HAP-1 (cell line): ENCODE results near the gene POU2F3.

Experiments used
- DNase-seq, 2 experiments: peaks; one replicate each; pipeline ENCODE4 v3.0.0-alpha.2; 2016 to 2020; ENCODE audit warnings: low spot score in 2 of 2
- H3K27me3 ChIP-seq: fragments of 250-450 bp; sonication (Bioruptor Pico); 2 replicates; pipeline ENCODE4 v1.5.1; 2020; ENCODE audit warnings: low read depth, mild to moderate bottlenecking, moderate library complexity
- H3K36me3 ChIP-seq: fragments of 250-450 bp; sonication (Bioruptor Pico); replicated peaks from 2 replicates; pipeline ENCODE4 v1.5.1; 2020; ENCODE audit warnings: mild to moderate bottlenecking
- H3K4me1 ChIP-seq: fragments of 250-450 bp; sonication (Bioruptor Pico); 2 replicates; pipeline ENCODE4 v1.5.1; 2020; ENCODE audit warnings: mild to moderate bottlenecking
- H3K4me3 ChIP-seq: fragments of 250-450 bp; sonication (Bioruptor Pico); 2 replicates; pipeline ENCODE4 v1.5.1; 2020; ENCODE audit warnings: mild to moderate bottlenecking, moderate library complexity
- H3K9me3 ChIP-seq: fragments of 250-450 bp; sonication (Bioruptor Pico); 2 replicates; pipeline ENCODE4 v1.5.1; 2020; ENCODE audit warnings: mild to moderate bottlenecking, moderate library complexity
- in situ Hi-C: fragments of 300-500 bp; cut with MboI; formaldehyde crosslinking; loops from 3 replicates; pipeline ENCODE4 v1.14.3; 2020; ENCODE audit warnings: low sequenced_read_pairs, inconsistent platforms, mixed read lengths

The POU2F3 gene

GRCh38 chr11:120226714-120227113, 13.2 kb upstream of the POU2F3 start:
- Histone ChIP-seq H3K9me3 (no peaks in the 10 kb centered on the region), H3K27me3 (no peaks in the 10 kb centered on the region), H3K36me3 (no peaks in the 10 kb centered on the region), H3K4me1 (no peaks in the 10 kb centered on the region), H3K4me3 (no peak overlapping the region)
- in situ Hi-C loops: no loop called here
- no peak for DNase-seq

- no peak for DNase-seq
- Histone ChIP-seq H3K9me3 (no peaks in the 10 kb centered on the region), H3K36me3 (no peaks in the 10 kb centered on the region), H3K4me1 (no peaks in the 10 kb centered on the region), H3K4me3 (no peak overlapping the region), H3K27me3 (no peaks in the 10 kb centered on the region)
- in situ Hi-C loops: no loop called here
Observed at GRCh38 chr11:120227228-120227852, 12.6 kb upstream of the POU2F3 start.

- no peaks in the 10 kb centered on the region for H3K36me3 ChIP-seq
- peaks cover 5% of the 10 kb centered on the region; the same call in 1 of the 2 replicates for H3K27me3 ChIP-seq
- in situ Hi-C loops: no loop called here
- H3K4me3 ChIP-seq: no peak overlapping the region
- no peak for DNase-seq
- H3K9me3 ChIP-seq: no peaks in the 10 kb centered on the region
- H3K4me1 ChIP-seq: no peaks in the 10 kb centered on the region
Observed at GRCh38 chr11:120228794-120229384, 11.1 kb upstream of the POU2F3 start.

- Histone ChIP-seq H3K4me3 (no peak overlapping the region), H3K27me3 (peaks cover 10% of the 10 kb centered on the region; the same call in 1 of the 2 replicates), H3K9me3 (no peaks in the 10 kb centered on the region), H3K4me1 (no peaks in the 10 kb centered on the region), H3K36me3 (no peaks in the 10 kb centered on the region)
- peak in 1 of 2 experiments; percentile 30 for DNase-seq
- in situ Hi-C loops: no loop called here
Observed at GRCh38 chr11:120229451-120230424, 10.2 kb upstream of the POU2F3 start.

- Histone ChIP-seq H3K9me3 (no peaks in the 10 kb centered on the region), H3K4me1 (no peaks in the 10 kb centered on the region), H3K27me3 (peaks cover 12% of the 10 kb centered on the region; the same call in 1 of the 2 replicates), H3K36me3 (no peaks in the 10 kb centered on the region), H3K4me3 (no peak overlapping the region)
- DNase-seq: no peak
- in situ Hi-C loops: no loop called here
Observed at GRCh38 chr11:120230433-120231071, 9.4 kb upstream of the POU2F3 start.

- Histone ChIP-seq H3K36me3 (no peaks in the 10 kb centered on the region), H3K9me3 (no peaks in the 10 kb centered on the region), H3K4me1 (no peaks in the 10 kb centered on the region), H3K4me3 (no peak overlapping the region), H3K27me3 (peaks cover 12% of the 10 kb centered on the region; the same call in 1 of the 2 replicates)
- no peak for DNase-seq
- in situ Hi-C loops: no loop called here
Observed at GRCh38 chr11:120231963-120232362, 8.0 kb upstream of the POU2F3 start.

- Histone ChIP-seq H3K4me3 (no peak overlapping the region), H3K4me1 (no peaks in the 10 kb centered on the region), H3K36me3 (no peaks in the 10 kb centered on the region), H3K27me3 (peaks cover 15% of the 10 kb centered on the region), H3K9me3 (no peaks in the 10 kb centered on the region)
- DNase-seq: no peak
- in situ Hi-C loops: no loop called here
Observed at GRCh38 chr11:120233207-120233803, 6.6 kb upstream of the POU2F3 start.

- peak; percentile 34 to 80 for DNase-seq
- in situ Hi-C loops: loop anchor here (5.0 kb wide), 1 partner anchor 67 kb away; no protein-coding TSS in a partner anchor
- no peaks in the 10 kb centered on the region for H3K4me1 ChIP-seq
- H3K9me3 ChIP-seq: no peaks in the 10 kb centered on the region
- H3K27me3 ChIP-seq: peaks cover 26% of the 10 kb centered on the region
- no peak overlapping the region for H3K4me3 ChIP-seq
- no peaks in the 10 kb centered on the region for H3K36me3 ChIP-seq
Observed at GRCh38 chr11:120235024-120235628, 4.8 kb upstream of the POU2F3 start.

- H3K36me3 ChIP-seq: no peaks in the 10 kb centered on the region
- no peaks in the 10 kb centered on the region for H3K9me3 ChIP-seq
- H3K4me3 ChIP-seq: no peak overlapping the region
- peaks cover 26% of the 10 kb centered on the region for H3K27me3 ChIP-seq
- in situ Hi-C loops: loop anchor here (5.0 kb wide), 1 partner anchor 66 kb away; no protein-coding TSS in a partner anchor
- no peak for DNase-seq
- H3K4me1 ChIP-seq: no peaks in the 10 kb centered on the region
Observed at GRCh38 chr11:120236169-120237107, 3.5 kb upstream of the POU2F3 start.

GRCh38 chr11:120238968-120239620, 846 bp upstream of the POU2F3 start:
- DNase-seq: no peak
- Histone ChIP-seq H3K4me3 (no peak overlapping the region), H3K4me1 (no peaks in the 10 kb centered on the region), H3K9me3 (no peaks in the 10 kb centered on the region), H3K27me3 (peaks cover 38% of the 10 kb centered on the region), H3K36me3 (no peaks in the 10 kb centered on the region)
- in situ Hi-C loops: loop anchor here (5.0 kb wide), 1 partner anchor 63 kb away; no protein-coding TSS in a partner anchor

- no peaks in the 10 kb centered on the region for H3K36me3 ChIP-seq
- no peak for DNase-seq
- no peaks in the 10 kb centered on the region for H3K4me1 ChIP-seq
- H3K27me3 ChIP-seq: peaks cover 50% of the 10 kb centered on the region
- H3K9me3 ChIP-seq: no peaks in the 10 kb centered on the region
- in situ Hi-C loops: no loop called here
- H3K4me3 ChIP-seq: no peak overlapping the region
Observed at GRCh38 chr11:120240866-120241265, 926 bp downstream of the POU2F3 start.

GRCh38 chr11:120241277-120241676, 1.3 kb downstream of the POU2F3 start:
- in situ Hi-C loops: no loop called here
- Histone ChIP-seq H3K9me3 (no peaks in the 10 kb centered on the region), H3K36me3 (no peaks in the 10 kb centered on the region), H3K27me3 (peaks cover 54% of the 10 kb centered on the region), H3K4me3 (no peak overlapping the region), H3K4me1 (no peaks in the 10 kb centered on the region)
- no peak for DNase-seq
